WERI-Rb-1 (cell line): ENCODE results near the gene RHOF.

Experiments used
- DNase-seq: peaks from one replicate; pipeline ENCODE4 v3.0.0-alpha.2; 2020
- H3K27ac ChIP-seq: fragments of 250-450 bp; sonication (Bioruptor Pico); 2 replicates; pipeline ENCODE4 v1.5.1; 2020; ENCODE audit warnings: mild to moderate bottlenecking, moderate library complexity
- H3K27me3 ChIP-seq: fragments of 250-450 bp; sonication (Bioruptor Pico); 2 replicates; pipeline ENCODE4 v1.5.1; 2021; ENCODE audit warnings: mild to moderate bottlenecking, low read depth, moderate library complexity; ENCODE audit not compliant: insufficient read depth, severe bottlenecking
- H3K36me3 ChIP-seq: fragments of 250-450 bp; sonication (Bioruptor Pico); 2 replicates; pipeline ENCODE4 v1.5.1; 2020; ENCODE audit warnings: mild to moderate bottlenecking, moderate library complexity
- H3K4me3 ChIP-seq: 2 replicates; pipeline ENCODE4 v1.5.1; 2011; ENCODE audit warnings: low read depth, mild to moderate bottlenecking, control low read depth, low read length
- H3K9me3 ChIP-seq: fragments of 250-450 bp; sonication (Bioruptor Pico); 2 replicates; pipeline ENCODE4 v1.5.1; 2021; ENCODE audit warnings: mild to moderate bottlenecking, moderate library complexity; ENCODE audit not compliant: severe bottlenecking
- TF ChIP-seq, protein P1 (sequence below): IDR thresholded peaks from 2 replicates; pipeline ENCODE4 v1.5.1; 2011; ENCODE audit warnings: low read depth, mild to moderate bottlenecking, control low read depth, inconsistent platforms, low read length

The RHOF gene

DNA sequence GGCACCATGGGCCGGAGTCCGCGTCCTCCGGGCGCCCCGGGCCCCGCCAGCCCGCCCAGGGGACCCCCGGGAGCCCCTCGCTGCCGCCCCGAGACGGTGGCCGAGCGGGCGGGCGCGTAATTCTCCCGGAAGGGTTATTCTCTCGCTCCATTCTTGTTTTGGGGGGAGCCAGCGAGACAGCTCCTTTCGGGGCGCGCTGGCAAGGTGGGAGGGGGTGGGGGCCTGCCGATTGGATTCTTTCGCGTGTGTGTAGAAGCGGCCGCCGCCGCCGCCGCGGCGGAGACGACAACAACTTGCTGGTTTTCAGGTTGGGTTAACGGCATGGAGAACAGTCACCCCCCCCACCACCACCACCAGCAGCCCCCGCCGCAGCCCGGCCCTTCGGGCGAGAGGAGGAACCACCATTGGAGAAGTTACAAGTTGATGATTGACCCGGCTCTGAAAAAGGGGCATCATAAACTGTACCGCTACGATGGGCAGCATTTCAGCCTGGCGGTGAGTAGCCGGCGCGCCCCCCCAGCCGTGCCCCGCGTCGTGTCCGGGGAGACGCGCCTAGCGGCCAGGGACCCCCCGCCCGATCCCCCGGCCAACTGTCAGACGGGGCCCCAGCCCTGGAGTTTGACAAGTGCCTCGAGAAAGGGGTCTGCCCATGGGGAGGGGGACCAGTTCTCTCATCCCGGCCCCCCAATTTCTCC lies 11.1 kb upstream of the RHOF start:
- DNase-seq: no peak

DNA sequence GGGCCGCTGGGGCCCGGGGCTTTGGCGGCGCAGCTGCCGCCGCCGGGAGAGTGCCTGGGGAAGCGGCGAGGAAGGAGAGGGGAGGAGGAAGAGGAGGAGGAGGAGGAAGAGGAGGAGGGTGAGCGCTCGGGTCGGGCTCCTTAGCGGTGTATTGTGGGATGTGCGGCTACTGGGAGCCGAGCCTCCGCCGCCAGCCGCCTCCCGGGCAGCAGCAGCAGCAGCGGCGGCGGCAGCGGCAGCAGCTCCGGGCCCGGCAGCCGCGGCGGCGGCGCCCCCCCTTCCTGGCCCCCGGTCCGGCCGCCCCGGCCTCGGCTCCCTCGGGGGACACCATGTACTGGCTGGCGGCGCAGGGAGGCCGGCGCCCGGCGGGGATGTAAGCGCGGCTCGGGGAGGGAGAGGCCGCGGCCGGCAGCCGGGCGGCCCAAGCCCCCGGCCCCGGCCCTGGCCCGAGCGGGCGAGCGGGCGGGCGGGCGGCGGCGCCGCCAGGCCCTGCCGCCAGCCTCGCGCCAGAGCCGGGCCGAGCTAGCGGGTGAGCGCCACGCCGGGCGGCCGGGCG lies 10.5 kb upstream of the RHOF start, which contains the start of gene SETD1B:
Gene SETD1B (plus strand): TSS at position 149 of the 556 bp plus-strand sequence. CDS start 729 bp downstream, outside the sequence.
- H3K27ac ChIP-seq: peak within 1 kb of the TSS; percentile 100
- peak within 1 kb of the TSS; percentile 84 for H3K4me3 ChIP-seq
- peak; percentile 47 for DNase-seq
- H3K9me3 ChIP-seq: no peaks in the 10 kb centered on the region
- TF ChIP-seq, protein P1, sequence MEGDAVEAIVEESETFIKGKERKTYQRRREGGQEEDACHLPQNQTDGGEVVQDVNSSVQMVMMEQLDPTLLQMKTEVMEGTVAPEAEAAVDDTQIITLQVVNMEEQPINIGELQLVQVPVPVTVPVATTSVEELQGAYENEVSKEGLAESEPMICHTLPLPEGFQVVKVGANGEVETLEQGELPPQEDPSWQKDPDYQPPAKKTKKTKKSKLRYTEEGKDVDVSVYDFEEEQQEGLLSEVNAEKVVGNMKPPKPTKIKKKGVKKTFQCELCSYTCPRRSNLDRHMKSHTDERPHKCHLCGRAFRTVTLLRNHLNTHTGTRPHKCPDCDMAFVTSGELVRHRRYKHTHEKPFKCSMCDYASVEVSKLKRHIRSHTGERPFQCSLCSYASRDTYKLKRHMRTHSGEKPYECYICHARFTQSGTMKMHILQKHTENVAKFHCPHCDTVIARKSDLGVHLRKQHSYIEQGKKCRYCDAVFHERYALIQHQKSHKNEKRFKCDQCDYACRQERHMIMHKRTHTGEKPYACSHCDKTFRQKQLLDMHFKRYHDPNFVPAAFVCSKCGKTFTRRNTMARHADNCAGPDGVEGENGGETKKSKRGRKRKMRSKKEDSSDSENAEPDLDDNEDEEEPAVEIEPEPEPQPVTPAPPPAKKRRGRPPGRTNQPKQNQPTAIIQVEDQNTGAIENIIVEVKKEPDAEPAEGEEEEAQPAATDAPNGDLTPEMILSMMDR: no peak
- H3K36me3 ChIP-seq: peaks cover 24% of the 10 kb centered on the region
- H3K27me3 ChIP-seq: no peaks in the 10 kb centered on the region

More for the DNA sequence above, 11.1 kb upstream of the RHOF start:
- Histone ChIP-seq H3K4me3 (peak overlapping the region; percentile 84), H3K27ac (peak overlapping the region; percentile 83), H3K9me3 (no peaks in the 10 kb centered on the region), H3K36me3 (peaks cover 28% of the 10 kb centered on the region), H3K27me3 (no peaks in the 10 kb centered on the region)
- TF ChIP-seq, protein P1: no peak

DNA sequence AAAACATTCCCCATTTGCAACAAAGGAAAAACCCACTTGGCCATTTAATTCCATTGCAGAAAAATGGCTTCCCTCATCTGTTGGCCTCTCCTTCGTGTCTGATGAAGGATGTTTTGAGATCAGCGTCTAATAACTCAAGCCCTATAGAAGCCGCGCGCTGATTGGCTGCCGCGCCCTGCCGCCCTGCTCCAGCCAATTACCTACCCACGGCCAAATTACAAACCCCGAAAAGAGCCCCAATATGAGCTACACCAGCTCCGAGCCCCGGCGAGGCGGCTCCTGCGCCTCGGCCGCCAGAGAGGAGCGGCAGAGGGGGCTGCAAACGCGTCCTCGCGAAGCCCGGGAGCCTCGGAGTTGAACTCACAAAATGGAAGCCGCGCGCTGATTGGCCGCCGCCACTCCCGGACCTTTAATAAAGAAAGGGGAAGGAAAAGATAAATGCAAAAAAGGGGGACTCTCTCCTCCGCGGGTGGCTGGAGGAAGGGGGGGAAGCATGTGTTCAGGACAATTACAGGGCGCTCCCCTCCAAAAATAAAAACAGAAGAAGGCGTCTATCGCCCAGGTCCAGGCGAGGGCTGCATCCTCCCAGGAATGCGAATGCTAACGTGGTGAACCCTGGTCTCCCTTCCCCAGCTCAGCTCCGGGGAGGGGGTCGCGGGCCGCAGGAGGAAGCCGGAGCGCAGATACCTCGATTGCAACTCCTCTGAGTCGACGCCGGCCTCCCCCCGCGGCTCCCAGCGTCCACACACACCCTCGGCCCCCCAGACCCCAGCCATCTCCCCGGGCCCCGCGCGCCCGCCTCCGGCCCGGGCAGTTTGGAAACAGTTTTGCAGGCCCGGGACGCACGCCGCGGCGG lies 9.6 kb upstream of the RHOF start:
- Histone ChIP-seq H3K36me3 (peaks cover 22% of the 10 kb centered on the region), H3K4me3 (peak overlapping the region; percentile 51), H3K9me3 (no peaks in the 10 kb centered on the region), H3K27ac (peak overlapping the region; percentile 100), H3K27me3 (no peaks in the 10 kb centered on the region)
- TF ChIP-seq, protein P1: no peak
- peak; percentile 90 for DNase-seq

DNA sequence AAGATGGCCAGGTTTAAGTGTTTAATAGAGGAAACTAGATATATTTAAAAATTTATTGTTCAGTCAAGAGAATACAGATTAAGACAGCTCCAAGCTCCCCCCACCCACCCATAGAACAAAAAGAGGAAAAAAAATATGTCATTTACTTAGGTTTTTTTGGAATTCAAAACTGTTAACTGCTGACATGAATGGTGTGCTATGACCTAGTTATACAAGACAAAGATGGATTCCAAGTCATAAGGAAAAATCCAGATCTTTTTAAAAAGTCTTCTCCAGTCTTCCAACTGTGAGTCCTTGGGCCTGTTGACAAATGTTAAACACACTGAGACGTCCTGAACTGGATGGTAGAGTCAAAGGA lies 9.0 kb upstream of the RHOF start:
- TF ChIP-seq, protein P1: no peak
- no peaks in the 10 kb centered on the region for H3K27me3 ChIP-seq
- H3K27ac ChIP-seq: peak overlapping the region; percentile 100
- DNase-seq: no peak
- no peaks in the 10 kb centered on the region for H3K9me3 ChIP-seq
- peak overlapping the region; percentile 51 for H3K4me3 ChIP-seq
- peaks cover 26% of the 10 kb centered on the region for H3K36me3 ChIP-seq

DNA sequence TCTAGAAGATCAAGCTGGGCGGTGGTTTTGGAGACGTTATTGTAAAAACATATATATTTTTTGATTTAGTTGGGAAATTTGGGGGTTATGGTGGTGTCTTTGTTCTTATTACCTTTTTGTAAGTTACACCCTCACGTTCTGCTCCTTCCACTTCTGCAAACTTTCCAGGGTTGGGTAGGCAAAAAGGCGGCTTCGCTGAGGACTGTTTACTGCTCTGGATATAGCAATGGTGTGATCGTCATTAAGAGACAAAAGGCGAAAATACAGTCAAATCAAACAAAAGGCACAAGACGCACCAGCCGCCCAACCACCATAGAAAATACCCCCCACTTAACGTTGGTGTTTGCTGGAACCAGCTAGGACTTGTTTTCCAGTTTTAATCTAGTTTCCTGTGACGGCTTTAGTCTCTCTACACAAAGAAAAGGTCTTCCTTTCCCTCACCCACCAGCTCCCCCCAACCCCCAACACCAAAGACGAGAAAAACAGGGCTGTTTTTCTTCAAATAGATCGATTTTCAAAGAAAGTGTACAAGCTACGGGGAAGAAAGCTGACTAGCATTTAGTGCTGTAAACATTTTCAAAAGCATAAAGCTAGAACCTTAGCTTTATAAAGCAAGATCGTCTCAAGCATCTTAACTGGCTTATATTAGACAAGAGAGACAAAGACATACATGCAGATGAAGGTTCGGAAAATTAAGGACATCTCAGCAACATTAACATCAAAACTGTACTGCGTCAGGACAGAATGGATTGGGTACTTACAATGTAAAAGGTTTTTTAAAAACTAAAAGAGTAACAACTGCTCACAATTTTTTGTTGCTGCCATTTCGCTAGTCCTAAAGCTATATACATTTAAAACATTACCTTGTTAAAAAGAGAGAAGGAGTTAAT lies 8.4 kb upstream of the RHOF start:
- H3K4me3 ChIP-seq: peak overlapping the region; percentile 51
- H3K27me3 ChIP-seq: no peaks in the 10 kb centered on the region
- TF ChIP-seq, protein P1: no peak
- DNase-seq: no peak
- H3K27ac ChIP-seq: peak overlapping the region; percentile 100
- no peaks in the 10 kb centered on the region for H3K9me3 ChIP-seq
- H3K36me3 ChIP-seq: peaks cover 24% of the 10 kb centered on the region
